SU-DHL-6 (cell line): ENCODE data around the gene GPC2.

Source experiments
- EZH2phosphoT487 ChIP-seq: fragments of 200-600 bp; sonication (generic), shearing (Covaris generic); conservative IDR thresholded peaks from 2 replicates; pipeline ENCODE4 v1.6.1; 2018; ENCODE audit warnings: mild to moderate bottlenecking, antibody characterized with exemption, low read length, moderate library complexity, mixed read lengths
- TF ChIP-seq, protein P1 (sequence below): fragments of 200-600 bp; sonication (generic); IDR thresholded peaks from one replicate; pipeline ENCODE4 v1.5.1; 2017; ENCODE audit warnings: antibody characterized with exemption, mild to moderate bottlenecking, low read length, moderate library complexity; ENCODE audit not compliant: insufficient read depth, poor library complexity, severe bottlenecking

GRCh38 chr7:100152937-100153666 is 24.1 kb downstream of the GPC2 start:
- TF ChIP-seq, protein P1, sequence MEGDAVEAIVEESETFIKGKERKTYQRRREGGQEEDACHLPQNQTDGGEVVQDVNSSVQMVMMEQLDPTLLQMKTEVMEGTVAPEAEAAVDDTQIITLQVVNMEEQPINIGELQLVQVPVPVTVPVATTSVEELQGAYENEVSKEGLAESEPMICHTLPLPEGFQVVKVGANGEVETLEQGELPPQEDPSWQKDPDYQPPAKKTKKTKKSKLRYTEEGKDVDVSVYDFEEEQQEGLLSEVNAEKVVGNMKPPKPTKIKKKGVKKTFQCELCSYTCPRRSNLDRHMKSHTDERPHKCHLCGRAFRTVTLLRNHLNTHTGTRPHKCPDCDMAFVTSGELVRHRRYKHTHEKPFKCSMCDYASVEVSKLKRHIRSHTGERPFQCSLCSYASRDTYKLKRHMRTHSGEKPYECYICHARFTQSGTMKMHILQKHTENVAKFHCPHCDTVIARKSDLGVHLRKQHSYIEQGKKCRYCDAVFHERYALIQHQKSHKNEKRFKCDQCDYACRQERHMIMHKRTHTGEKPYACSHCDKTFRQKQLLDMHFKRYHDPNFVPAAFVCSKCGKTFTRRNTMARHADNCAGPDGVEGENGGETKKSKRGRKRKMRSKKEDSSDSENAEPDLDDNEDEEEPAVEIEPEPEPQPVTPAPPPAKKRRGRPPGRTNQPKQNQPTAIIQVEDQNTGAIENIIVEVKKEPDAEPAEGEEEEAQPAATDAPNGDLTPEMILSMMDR = no peak
- no peak for TF ChIP-seq EZH2phosphoT487
